PC-3 (cell line): ENCODE data around the gene NT5DC1. TPM values are rescaled to one million over a fixed set of nuclear protein-coding genes. Genes with fewer than 3 reads are reported as not detected.

Experiments used
- ATAC-seq: fragments of 200-7000 bp; cut with Tn5 transposase; 2 replicates; pipeline ENCODE4 v1.9.1; 2020; ENCODE audit warnings: mild to moderate bottlenecking, moderate library complexity
- BruUV-seq: library from RNA; stranded (reverse); fragments of 400-500 nt; replicated peaks from 2 replicates; lab custom pipeline; 2021; lab: Mats Ljungman, UMichigan
- CTCF ChIA-PET: fragments of 300-600 bp; sonication (Branson Sonifier 250); formaldehyde crosslinking; loops from one replicate; lab custom pipeline; 2022; ENCODE audit warnings: antibody characterized with exemption; lab: Charles Lee
- POLR2A ChIA-PET: fragments of 300-600 bp; sonication (Branson Sonifier 250); formaldehyde crosslinking; loops from one replicate; lab custom pipeline; 2022; ENCODE audit warnings: antibody characterized with exemption; ENCODE audit not compliant: unreplicated experiment; lab: Charles Lee
- DNase-seq: peaks from one replicate; pipeline ENCODE4 v3.0.0-alpha.2; 2015
- H2AFZ ChIP-seq: fragments of 300-600 bp; sonication (generic); 2 replicates; pipeline ENCODE4 v1.6.0; 2016; ENCODE audit warnings: antibody characterized with exemption, low read length
- H3F3A ChIP-seq: fragments of 300-600 bp; sonication (generic); one replicate; pipeline ENCODE4 v1.6.0; 2017; ENCODE audit warnings: antibody characterized with exemption, low read length, control low read depth, mild to moderate bottlenecking; ENCODE audit not compliant: unreplicated experiment
- H3K27ac ChIP-seq: fragments of 300-600 bp; sonication (generic); 2 replicates; pipeline ENCODE4 v1.5.1; 2016; ENCODE audit warnings: mild to moderate bottlenecking, low read length
- H3K27me3 ChIP-seq: fragments of 300-600 bp; sonication (generic); 2 replicates; pipeline ENCODE4 v1.6.1; 2016; ENCODE audit warnings: low read length, mixed read lengths
- H3K36me3 ChIP-seq: fragments of 300-600 bp; sonication (generic); 2 replicates; pipeline ENCODE4 v1.6.1; 2016; ENCODE audit warnings: low read depth, mixed run types, low read length, mixed read lengths
- H3K4me1 ChIP-seq: fragments of 300-600 bp; sonication (generic); 2 replicates; pipeline ENCODE4 v1.5.1; 2016; ENCODE audit warnings: low read length; ENCODE audit not compliant: insufficient read depth
- H3K4me2 ChIP-seq: fragments of 300-600 bp; sonication (generic); 2 replicates; pipeline ENCODE4 v1.6.0; 2016; ENCODE audit warnings: low read length
- H3K4me3 ChIP-seq: fragments of 300-600 bp; sonication (generic); 2 replicates; pipeline ENCODE4 v1.5.1; 2016; ENCODE audit warnings: mild to moderate bottlenecking, low read length, mixed read lengths
- H3K79me2 ChIP-seq: fragments of 300-600 bp; sonication (generic); 2 replicates; pipeline ENCODE4 v1.6.1; 2017; ENCODE audit warnings: low read length, mixed read lengths
- H3K9ac ChIP-seq: fragments of 300-600 bp; sonication (generic); 2 replicates; pipeline ENCODE4 v1.6.0; 2016; ENCODE audit warnings: mild to moderate bottlenecking, low read length
- H3K9me2 ChIP-seq: fragments of 300-600 bp; sonication (generic); replicated peaks from 2 replicates; pipeline ENCODE4 v1.6.1; 2016; ENCODE audit warnings: mixed run types, low read length, mixed read lengths
- H3K9me3 ChIP-seq: fragments of 300-600 bp; sonication (generic); 2 replicates; pipeline ENCODE4 v1.6.1; 2016; ENCODE audit warnings: low read length, mixed read lengths
- H4K20me1 ChIP-seq: fragments of 300-600 bp; sonication (generic); 2 replicates; pipeline ENCODE4 v1.6.1; 2016; ENCODE audit warnings: low read length, mixed read lengths
- EZH2 ChIP-seq: fragments of 300-600 bp; sonication (generic); IDR thresholded peaks from one replicate; pipeline ENCODE4 v1.6.1; 2017; ENCODE audit warnings: antibody characterized with exemption, mild to moderate bottlenecking, low read length; ENCODE audit not compliant: unreplicated experiment
- EZH2phosphoT487 ChIP-seq: fragments of 300-600 bp; sonication (generic); IDR thresholded peaks from 2 replicates; pipeline ENCODE4 v1.6.1; 2018; ENCODE audit warnings: mild to moderate bottlenecking, antibody characterized with exemption, low read length, borderline replicate concordance
- intact Hi-C: fragments of 100-400 bp; cut with micrococcal nuclease; formaldehyde crosslinking; loops from 2 replicates; pipeline ENCODE4 v1.9.0; 2023
- total RNA-seq: library from RNA; depleted of rRNA; stranded (reverse); fragments of >200 nt; gene quantifications from 2 replicates; pipeline ENCODE4 v1.2.3, GENCODE V29; 2014
- TF ChIP-seq, protein P1 (sequence below): fragments of 300-600 bp; sonication (generic); conservative IDR thresholded peaks from 2 replicates; pipeline ENCODE4 v1.5.1; 2017; ENCODE audit warnings: antibody characterized with exemption, low read depth, mild to moderate bottlenecking, low read length

The NT5DC1 gene
- total RNA-seq, 1 experiment from 2014 or later, result 11.3 TPM

GRCh38 chr6:116126032-116126431, 25.4 kb downstream of the NT5DC1 start, which contains the start of gene COL10A1:
TSS of gene COL10A1 (minus strand) at chr6:116126132. CDS start at chr6:116125492, 640 bp downstream.
- no peak for ATAC-seq
- Histone ChIP-seq H3K36me3 (no peaks in the 10 kb centered on the region), H3K4me3 (no peak within 1 kb of the TSS), H3K79me2 (no peaks in the 10 kb centered on the region), H3K4me2 (no peak within 1 kb of the TSS), H3F3A (no peaks in the 10 kb centered on the region), H3K9ac (no peak within 1 kb of the TSS), H3K4me1 (peaks cover 17% of the 10 kb centered on the region), H2AFZ (no peak within 1 kb of the TSS), H3K27ac (no peak within 1 kb of the TSS), H3K9me2 (no peaks in the 10 kb centered on the region), H3K27me3 (no peaks in the 10 kb centered on the region), H3K9me3 (no peaks in the 10 kb centered on the region), H4K20me1 (peaks cover 3% of the 10 kb centered on the region; the same call in 1 of the 2 replicates)
- POLR2A ChIA-PET, result no interaction called here
- no TSS peak for BruUV-seq
- TF ChIP-seq, protein P1, sequence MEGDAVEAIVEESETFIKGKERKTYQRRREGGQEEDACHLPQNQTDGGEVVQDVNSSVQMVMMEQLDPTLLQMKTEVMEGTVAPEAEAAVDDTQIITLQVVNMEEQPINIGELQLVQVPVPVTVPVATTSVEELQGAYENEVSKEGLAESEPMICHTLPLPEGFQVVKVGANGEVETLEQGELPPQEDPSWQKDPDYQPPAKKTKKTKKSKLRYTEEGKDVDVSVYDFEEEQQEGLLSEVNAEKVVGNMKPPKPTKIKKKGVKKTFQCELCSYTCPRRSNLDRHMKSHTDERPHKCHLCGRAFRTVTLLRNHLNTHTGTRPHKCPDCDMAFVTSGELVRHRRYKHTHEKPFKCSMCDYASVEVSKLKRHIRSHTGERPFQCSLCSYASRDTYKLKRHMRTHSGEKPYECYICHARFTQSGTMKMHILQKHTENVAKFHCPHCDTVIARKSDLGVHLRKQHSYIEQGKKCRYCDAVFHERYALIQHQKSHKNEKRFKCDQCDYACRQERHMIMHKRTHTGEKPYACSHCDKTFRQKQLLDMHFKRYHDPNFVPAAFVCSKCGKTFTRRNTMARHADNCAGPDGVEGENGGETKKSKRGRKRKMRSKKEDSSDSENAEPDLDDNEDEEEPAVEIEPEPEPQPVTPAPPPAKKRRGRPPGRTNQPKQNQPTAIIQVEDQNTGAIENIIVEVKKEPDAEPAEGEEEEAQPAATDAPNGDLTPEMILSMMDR, result no peak
- TF ChIP-seq EZH2phosphoT487 (no peak), EZH2 (no peak)
- intact Hi-C loops, result no loop called here
- CTCF ChIA-PET, result no interaction called here
- DNase-seq, result no peak

- intact Hi-C loops, result no loop called here
- peaks cover 3% of the 10 kb centered on the region; the same call in 1 of the 2 replicates for H4K20me1 ChIP-seq
- H3K27me3 ChIP-seq, result no peaks in the 10 kb centered on the region
- H3K9me3 ChIP-seq, result no peaks in the 10 kb centered on the region
- peak; percentile 67 for DNase-seq
- ChIA-PET CTCF (no interaction called here), POLR2A (no interaction called here)
- H3K4me2 ChIP-seq, result peak overlapping the region; percentile 54
- no peak overlapping the region for H3K9ac ChIP-seq
- H3F3A ChIP-seq, result no peaks in the 10 kb centered on the region
- peak; percentile 96 for ATAC-seq
- H2AFZ ChIP-seq, result no peak overlapping the region
- no peak overlapping the region for H3K4me3 ChIP-seq
- H3K36me3 ChIP-seq, result no peaks in the 10 kb centered on the region
- peaks cover 17% of the 10 kb centered on the region for H3K4me1 ChIP-seq
- H3K9me2 ChIP-seq, result no peaks in the 10 kb centered on the region
- H3K79me2 ChIP-seq, result no peaks in the 10 kb centered on the region
- peak overlapping the region; percentile 65 for H3K27ac ChIP-seq
- BruUV-seq, result no TSS peak
- TF ChIP-seq EZH2, result no peak
Measured at GRCh38 chr6:116127771-116128493, 27.3 kb downstream of the NT5DC1 start.

DNA sequence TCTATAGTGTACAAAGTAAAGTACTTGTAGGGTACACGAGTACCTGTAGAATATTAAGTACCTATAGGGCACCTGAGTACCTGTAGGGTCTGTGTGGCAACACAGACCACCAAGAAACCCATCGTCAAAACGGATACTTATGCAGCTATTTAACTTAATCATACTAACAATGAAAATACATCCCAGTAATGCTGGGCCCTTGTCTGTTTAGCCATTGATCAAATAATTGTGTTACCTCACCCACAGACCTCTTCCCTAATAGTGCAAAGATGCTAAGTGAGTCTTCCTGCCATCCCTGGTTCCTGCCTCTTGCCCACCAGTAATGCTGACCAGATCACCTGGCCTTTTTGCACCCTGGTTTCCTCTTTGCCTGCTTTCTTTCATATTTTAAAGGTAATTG, 32.8 kb downstream of the NT5DC1 start:
- DNase-seq (no peak), ATAC-seq (no peak)
- Histone ChIP-seq H3K4me2 (no peak overlapping the region), H2AFZ (no peak overlapping the region), H3K4me1 (peaks cover 6% of the 10 kb centered on the region), H3K9me3 (no peaks in the 10 kb centered on the region), H3K27ac (no peak overlapping the region), H3K4me3 (no peak overlapping the region), H3K79me2 (no peaks in the 10 kb centered on the region), H3K9me2 (no peaks in the 10 kb centered on the region), H3K27me3 (no peaks in the 10 kb centered on the region), H3K9ac (no peak overlapping the region), H3F3A (no peaks in the 10 kb centered on the region), H4K20me1 (peaks cover 3% of the 10 kb centered on the region; the same call in 1 of the 2 replicates), H3K36me3 (no peaks in the 10 kb centered on the region)
- POLR2A ChIA-PET, result no interaction called here
- intact Hi-C loops, result no loop called here
- no TSS peak for BruUV-seq
- CTCF ChIA-PET, result no interaction called here
- no peak for TF ChIP-seq EZH2phosphoT487
- no peak for TF ChIP-seq EZH2
- TF ChIP-seq, protein P1, result no peak
